Stimulated activated CD4-positive, alpha-beta T cell treated with anti-CD3 and anti-CD28 coated beads, Interleukin-12 subunit alpha, Interleukin-12 subunit beta, amount 100 ng/mL, for 24 hours (primary cell): ENCODE measurements around the gene USP48.

Experiments used
- DNase-seq, 2 experiments: peaks; one replicate each; pipeline ENCODE4 v3.0.0-alpha.2; 2020; ENCODE audit warnings: low read depth in 2 of 2

The USP48 gene

GRCh38 chr1:21668951-21669257, 114.0 kb downstream of the USP48 start:
- no peak for DNase-seq

GRCh38 chr1:21668232-21668950, 114.6 kb downstream of the USP48 start:
- no peak for DNase-seq

- no peak for DNase-seq
Measured at GRCh38 chr1:21667348-21668231, 115.4 kb downstream of the USP48 start.

GRCh38 chr1:21666576-21667320, 116.2 kb downstream of the USP48 start:
- no peak for DNase-seq

GRCh38 chr1:21665711-21666575, 117.0 kb downstream of the USP48 start:
- no peak for DNase-seq

- DNase-seq: no peak
Measured at GRCh38 chr1:21664806-21665588, 118.0 kb downstream of the USP48 start.

- DNase-seq: no peak
Measured at GRCh38 chr1:21663951-21664805, 118.8 kb downstream of the USP48 start.

- no peak for DNase-seq
Measured at GRCh38 chr1:21663248-21663950, 119.5 kb downstream of the USP48 start.

- no peak for DNase-seq
Measured at GRCh38 chr1:21662426-21663247, 120.3 kb downstream of the USP48 start.

GRCh38 chr1:21661886-21662285, 121.1 kb downstream of the USP48 start:
- no peak for DNase-seq

GRCh38 chr1:21659924-21660326, 123.0 kb downstream of the USP48 start:
- no peak for DNase-seq

GRCh38 chr1:21659099-21659923, 123.6 kb downstream of the USP48 start:
- DNase-seq: peak; percentile 60 to 68

GRCh38 chr1:21657456-21658190, 125.3 kb downstream of the USP48 start:
- no peak for DNase-seq

GRCh38 chr1:21655748-21656147, 127.2 kb downstream of the USP48 start:
- no peak for DNase-seq

- no peak for DNase-seq
Measured at GRCh38 chr1:21655259-21655658, 127.7 kb downstream of the USP48 start.

GRCh38 chr1:21654209-21654608, 128.7 kb downstream of the USP48 start:
- DNase-seq: no peak

GRCh38 chr1:21653744-21654100, 129.2 kb downstream of the USP48 start:
- no peak for DNase-seq
